GM15510 (cell line): ENCODE measurements around the gene PGP.

ENCODE experiments used
- POLR2A ChIP-seq: IDR thresholded peaks from 3 replicates; pipeline ENCODE4 v1.6.1; 2011; ENCODE audit warnings: borderline replicate concordance; ENCODE audit not compliant: insufficient read length; ENCODE audit errors: extremely low read depth

Gene PGP

DNA sequence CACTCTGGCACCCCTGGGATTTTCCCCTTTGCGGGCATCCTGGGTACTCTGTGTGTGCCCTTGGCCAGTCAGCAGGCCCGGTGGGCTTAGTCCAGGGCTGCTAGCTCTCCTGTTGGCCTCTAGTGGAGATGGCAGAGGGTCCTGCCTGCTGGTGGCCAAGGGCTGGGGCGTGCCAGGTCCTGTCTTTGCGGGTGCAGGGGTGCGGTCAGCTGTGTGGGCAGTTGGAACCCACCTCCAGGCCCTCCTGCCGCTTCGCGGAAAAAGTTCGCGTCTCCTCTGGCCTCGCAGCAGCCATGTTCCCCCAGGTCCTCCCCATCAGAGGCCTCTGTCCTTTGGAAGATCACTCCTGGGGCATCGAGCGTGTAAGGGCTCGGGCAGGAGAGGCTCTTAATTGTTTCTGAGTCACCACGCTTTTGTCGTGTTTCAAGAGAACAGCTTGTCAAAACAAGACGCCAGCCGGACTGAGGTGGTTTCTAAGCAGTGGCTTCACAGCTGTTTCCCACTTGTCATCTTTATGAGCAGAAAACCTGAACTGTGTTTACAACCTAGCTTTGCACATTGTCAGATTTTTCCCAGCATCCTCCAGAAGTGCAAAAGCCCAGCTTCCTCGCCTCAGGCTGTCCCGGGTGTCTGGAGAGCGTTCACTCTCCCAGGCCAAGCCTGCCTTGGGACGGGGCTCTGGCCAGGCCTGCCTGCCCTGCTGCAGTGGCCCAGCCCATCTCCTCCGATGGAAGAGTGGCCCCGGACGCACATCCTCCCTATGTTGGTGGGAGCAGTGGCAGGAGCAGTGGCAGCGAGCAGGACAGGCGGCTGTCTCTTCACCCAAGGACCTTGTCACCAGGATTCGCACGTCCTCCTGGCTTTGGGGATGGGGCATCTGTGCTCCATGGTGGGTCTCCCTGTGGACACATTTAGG lies 16.6 kb upstream of the PGP start:
- no peak for TF ChIP-seq POLR2A

- no peak for TF ChIP-seq POLR2A
Measured at GRCh38 chr16:2230376-2230775, 15.7 kb upstream of the PGP start.

GRCh38 chr16:2229632-2230250 lies 15.1 kb upstream of the PGP start:
- TF ChIP-seq POLR2A = no peak

DNA sequence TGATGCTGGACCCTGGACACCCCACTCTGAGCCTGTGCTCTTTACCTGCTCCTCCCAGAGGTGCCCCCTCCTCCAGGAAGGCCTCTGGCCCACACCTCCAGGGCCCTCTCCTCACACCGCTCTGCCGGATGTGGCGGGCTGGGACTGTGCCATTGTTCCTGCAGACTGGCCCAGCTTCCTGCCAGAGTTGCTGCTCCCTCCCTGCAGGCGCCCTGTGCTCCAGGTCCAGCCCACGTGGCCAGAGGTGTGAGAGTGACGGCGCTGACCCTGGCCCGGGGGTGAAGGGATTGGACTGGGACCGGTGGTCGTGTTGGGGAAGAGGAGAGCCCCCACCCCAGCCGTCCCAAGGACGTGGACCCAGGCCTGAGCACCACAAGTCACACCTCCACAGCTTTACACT lies 14.5 kb upstream of the PGP start:
- no peak for TF ChIP-seq POLR2A

DNA sequence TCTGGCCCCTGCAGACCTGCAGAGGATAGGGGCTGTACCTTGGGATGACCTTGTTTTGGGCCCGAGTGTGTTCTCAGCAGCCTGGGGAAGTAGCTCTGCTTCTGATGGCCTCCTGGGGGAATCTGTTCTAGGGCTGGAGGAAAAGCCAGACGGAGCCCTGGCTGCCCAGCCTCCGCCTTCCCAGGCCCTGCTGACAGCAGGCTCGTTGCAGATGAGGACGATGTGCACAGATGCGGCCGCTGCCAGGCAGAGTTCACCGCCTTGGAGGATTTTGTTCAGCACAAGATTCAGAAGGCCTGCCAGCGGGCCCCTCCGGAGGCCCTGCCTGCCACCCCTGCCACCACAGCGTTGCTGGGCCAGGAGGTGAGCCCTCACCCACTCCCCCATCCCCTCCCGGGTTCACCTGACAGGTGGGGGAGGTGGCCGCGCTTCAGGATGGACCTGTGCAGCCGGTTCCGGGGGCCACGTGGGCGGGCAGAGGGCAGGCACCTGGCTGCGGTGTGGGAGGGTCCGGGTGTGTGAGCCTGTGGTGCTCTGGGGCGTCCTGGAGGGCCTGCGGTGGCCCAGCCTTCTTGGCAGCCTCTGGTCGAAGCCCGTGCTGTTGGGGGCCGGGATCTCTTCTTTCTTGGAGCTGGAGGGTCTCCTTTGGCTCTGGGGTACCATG lies 13.7 kb upstream of the PGP start:
- no peak for TF ChIP-seq POLR2A

DNA sequence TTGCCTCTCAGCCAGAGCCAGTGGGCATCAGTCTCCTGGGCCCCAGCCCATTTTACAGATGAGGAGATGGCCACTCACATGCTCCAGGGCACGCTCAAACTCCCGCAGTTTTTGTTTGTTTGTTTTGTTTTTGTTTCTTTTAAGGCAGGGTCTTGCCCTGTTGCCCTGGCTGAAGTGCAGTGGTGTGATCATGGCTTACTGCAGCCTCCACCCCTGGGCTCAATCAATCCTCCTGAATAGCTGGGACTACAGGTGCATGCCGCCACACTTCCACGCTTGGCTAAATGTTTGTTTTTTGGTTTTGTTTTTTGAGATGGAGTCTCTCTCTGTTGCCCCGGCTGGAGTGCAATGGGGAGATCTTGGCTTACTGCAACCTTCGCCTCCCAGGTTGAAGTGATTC lies 12.3 kb upstream of the PGP start:
- TF ChIP-seq POLR2A = no peak

DNA sequence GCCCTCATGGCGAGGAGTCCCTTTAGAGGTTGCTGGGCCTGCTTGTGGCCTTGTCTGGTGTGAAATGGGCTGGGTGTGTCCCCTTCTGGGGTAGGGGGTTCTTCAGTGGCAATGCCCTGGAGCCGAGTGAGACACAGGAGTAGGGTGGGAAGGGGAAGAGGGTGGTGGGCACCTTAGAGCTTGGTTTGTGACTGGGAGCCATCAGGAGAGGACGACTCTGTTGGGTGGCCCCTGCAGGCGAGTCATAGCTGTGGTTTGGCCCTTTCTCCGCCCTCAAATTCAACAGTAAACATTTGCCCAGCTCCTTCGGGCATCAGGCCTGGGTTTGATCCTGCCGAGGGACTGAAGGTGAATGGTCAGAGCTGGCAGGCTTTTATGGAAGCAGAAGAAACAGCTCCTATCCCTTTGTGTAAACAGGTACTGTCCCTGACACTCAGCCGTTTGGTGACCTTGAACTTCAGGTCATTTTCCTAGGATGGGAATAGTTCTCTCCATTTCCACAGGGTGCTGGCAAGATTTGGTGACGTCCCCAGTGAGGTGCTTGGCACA lies 11.7 kb upstream of the PGP start:
- no peak for TF ChIP-seq POLR2A

- no peak for TF ChIP-seq POLR2A
Measured at GRCh38 chr16:2223942-2224486, 9.4 kb upstream of the PGP start.

DNA sequence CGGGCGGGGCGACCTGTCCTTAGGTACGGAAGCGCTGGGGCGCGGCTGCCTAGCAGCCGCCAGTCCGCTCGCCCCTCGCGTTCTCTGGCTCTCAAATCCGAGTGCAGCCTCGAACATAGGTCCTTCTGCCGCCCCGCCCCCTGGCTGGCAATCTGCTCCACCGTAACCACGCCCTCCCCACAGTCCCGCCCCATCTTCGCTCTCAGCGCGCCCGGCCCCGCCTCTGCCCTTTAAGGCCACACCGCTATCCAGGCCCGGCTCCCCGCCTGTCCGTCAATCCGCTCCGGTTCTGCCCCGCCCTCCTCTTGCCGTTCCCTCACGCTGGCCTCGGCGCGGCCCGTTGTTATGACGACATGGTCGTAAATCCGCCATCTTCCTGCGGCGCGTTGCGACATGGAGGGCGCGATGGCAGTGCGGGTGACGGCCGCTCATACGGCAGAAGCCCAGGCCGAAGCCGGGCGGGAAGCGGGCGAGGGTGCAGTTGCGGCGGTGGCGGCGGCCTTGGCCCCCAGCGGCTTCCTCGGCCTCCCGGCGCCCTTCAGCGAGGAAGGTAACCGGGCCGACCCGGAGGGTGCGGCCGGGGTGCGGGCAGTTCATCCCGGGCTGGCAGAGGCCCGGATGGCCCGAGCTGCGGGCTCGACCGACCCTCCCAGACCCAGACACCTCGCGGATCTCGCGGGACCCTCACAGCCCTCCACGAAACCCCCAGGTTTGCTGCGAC lies 8.7 kb upstream of the PGP start, which contains the start of gene E4F1:
Gene E4F1 (plus strand): TSS at position 371 of the 721 bp plus-strand sequence. CDS start 23 bp downstream, at position 394.
- peak; percentile 98 for TF ChIP-seq POLR2A

GRCh38 chr16:2216330-2216729 lies 1.7 kb upstream of the PGP start:
- TF ChIP-seq POLR2A = no peak

DNA sequence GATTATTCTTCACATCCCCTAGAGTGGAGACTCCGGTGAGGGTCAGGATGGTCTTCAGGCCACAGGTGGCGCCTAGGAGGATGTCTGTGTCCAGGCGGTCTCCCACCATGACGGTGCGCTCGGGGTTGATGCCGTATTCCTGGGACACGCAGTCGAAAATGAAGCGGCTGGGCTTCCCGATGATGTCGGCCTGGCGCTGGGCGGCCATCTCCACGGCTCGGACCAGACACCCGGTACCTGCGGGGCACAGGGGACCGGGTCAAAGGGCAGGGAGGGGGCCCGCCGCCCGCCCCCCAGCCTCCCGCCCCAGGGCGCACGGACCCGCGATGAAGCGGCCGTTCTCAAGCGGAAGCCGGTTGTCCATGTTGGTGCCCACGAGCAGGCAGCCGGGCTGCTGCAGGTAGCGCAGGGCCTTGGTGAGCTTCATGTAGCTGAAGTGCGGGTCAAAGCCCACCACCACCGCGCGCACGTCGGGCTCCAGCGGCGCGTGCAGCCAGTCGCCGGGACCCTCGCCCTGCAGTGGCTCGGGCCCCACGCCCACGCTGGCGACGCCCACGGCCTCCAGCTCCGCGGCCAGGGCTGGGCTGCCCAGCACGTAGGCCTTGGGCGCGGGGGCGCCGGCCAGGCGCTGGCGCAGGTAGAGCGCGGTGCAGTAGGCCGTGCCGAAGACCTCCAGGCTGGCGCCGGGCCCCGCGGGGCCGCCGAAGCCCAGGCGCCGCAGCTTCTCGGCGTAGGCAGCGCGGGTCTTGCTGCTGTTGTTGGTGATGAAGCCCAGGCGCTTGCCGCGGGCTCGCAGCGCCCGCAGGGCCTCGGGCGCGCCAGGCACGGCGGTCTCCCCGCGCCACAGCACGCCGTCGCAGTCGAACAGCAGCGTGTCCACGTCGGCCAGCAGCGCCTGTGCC lies 572 bp downstream of the PGP start:
- no peak for TF ChIP-seq POLR2A

DNA sequence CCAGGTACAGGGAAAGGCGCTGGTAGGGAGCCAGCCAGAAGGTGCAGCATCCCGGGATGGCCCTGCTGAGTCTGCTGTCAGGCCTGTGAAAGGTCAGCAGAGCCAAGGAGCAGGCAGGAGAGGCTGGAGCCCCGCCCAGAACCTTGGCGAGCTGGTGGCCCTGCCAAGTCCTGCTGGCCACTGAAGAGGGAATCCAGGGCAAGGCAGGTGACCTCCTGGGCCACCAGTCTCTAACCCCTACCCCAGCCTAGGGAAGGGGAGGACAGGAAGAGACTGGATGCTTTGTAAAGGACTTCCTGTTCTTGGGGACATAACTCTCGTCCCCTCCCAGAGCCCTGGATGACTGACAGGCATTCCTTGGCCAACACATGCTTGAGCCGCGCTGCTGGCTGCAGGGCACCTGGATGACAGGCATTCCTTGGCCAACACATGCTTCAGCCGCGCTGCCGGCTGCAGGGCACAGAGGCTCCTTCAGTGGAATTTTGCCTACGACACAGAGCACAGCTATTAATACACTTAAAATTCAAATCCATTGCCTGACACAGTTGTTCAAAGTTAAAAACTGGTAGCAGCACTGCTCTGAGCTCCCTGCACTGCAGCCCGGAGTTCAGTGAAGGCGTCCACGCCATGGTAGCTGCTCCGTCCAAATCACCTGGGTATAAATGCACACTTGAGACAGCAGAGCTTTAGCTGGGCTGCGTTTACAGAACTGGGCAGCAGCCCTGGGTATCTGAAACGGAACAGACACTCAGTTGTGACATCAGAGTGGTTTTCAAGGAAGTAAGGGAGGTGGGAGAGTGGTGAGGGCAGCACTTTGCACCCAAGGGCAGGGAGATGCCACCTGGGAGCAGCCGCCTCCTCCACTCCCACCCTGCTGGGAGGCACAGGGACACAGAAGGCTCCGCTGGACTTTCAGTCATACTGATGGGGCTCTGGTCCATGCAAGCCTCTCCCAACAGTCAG lies 2.0 kb downstream of the PGP start:
- TF ChIP-seq POLR2A = no peak
